ENCODE measurements around the gene SLC35A3.
"Not testable (repeated sequence)": the region's sequence is repeated elsewhere in the genome, so short reads cannot be mapped to it uniquely, and the experiment has no call there.

Gene SLC35A3

DNA sequence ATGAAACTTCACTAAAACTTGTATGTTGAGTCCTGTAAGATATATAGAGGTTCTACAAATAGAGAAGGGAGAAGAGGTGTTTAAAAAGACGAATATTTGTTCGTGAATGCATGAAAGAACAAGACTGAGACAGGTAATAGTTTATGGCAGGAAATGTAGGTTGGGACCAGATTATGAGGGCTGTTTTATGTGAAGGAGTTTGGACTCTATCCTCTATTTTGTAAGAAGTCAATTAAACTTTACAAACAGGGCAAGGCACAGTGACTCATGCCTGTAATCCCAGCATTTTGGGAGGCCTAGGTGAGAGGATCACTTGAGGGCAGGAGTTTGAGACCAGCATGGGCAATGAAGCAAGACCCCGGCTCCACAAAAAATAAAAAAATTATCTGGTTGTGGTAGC lies 5.7 kb downstream of the SLC35A3 start:
- DNase-seq: no peak

GRCh38 chr1:99977326-99977725 lies 7.5 kb downstream of the SLC35A3 start:
- not testable (repeated sequence) for DNase-seq

- DNase-seq: no peak
Measured at GRCh38 chr1:99978218-99978617, 8.4 kb downstream of the SLC35A3 start.

DNA sequence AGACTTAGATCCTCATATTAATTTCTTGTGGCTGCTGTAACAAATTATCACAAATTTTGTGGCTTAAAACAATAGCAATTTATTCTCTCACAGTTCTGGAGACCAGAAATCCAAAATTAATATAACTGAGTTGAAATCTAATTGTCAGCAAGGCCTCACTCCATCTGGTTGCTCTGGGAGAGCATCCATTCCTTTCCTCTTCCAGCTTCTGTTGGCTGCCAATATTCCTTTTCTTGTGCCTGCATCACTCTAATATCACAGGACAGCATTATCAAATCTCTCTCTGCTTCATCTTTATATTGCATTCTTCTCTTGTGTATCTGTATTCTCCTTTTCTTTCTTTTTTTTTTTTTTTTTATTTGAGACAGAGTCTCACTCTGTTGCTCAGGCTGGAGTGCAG lies 9.3 kb downstream of the SLC35A3 start:
- DNase-seq: no peak

GRCh38 chr1:99980928-99981327 lies 11.1 kb downstream of the SLC35A3 start:
- no peak for DNase-seq

GRCh38 chr1:99986656-99987225 lies 16.9 kb downstream of the SLC35A3 start:
- no peak for DNase-seq

DNA sequence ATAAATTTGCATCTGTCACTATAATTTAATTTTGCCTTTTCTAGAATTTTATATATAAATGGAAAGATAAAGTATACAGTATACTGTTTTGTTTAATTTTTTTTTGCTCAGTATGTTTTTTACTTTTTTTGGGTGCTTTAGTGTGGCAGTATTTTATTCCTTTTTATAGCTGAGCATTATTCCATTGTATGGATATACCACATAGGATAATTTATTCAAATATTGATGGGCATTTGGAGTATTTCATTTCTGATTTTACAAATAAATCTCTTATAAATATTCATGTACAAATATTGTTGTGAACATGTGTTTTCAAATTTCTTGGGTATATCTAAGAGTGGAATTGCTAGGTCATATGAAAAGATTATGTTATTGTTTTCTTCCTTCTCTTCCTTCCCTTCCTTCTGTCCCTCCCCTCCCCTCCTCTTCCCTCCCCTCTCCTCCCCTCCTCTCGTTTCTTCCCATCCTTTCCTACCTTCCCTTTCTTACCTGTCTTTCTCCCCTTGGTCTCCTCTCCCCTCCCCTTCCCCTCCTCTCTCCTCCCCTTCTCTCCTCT lies 18.5 kb downstream of the SLC35A3 start:
- no peak for DNase-seq

DNA sequence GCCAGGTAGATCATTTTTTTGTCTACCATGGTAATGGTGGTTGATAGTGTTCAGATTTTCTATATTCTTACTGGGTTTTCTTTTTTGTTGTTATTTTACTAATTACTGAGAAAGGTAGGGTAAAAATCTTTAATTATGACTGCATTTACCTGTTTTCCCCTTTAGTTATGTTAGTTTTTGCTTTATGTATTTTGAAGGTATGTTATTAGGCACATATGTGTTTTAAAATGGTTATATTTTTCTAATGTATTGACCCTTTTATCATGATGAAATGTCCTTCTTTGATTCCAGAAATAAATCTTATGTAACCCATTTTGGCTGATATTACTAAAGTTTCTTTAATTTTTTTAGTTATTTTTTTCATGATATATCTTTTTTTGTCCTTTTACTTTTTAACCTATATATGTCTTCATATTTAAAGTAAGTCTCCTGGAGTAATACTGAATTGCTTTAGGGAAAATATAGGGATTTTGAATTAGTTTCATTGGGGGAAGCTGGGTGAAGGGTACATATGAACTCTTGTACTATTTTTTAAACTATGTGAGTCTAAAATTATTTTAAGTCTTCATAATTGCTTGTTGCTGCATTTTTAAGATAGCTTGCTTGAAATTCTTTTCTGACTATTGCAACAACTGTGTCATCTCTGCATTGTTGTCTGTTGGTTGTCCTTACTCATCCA lies 22.4 kb downstream of the SLC35A3 start:
- DNase-seq: no peak

- DNase-seq: no peak
Measured at GRCh38 chr1:99992760-99993467, 23.1 kb downstream of the SLC35A3 start.

- no peak for DNase-seq
Measured at GRCh38 chr1:99993468-99993845, 23.7 kb downstream of the SLC35A3 start.

- no peak for DNase-seq
Measured at GRCh38 chr1:99994496-99994895, 24.7 kb downstream of the SLC35A3 start.

DNA sequence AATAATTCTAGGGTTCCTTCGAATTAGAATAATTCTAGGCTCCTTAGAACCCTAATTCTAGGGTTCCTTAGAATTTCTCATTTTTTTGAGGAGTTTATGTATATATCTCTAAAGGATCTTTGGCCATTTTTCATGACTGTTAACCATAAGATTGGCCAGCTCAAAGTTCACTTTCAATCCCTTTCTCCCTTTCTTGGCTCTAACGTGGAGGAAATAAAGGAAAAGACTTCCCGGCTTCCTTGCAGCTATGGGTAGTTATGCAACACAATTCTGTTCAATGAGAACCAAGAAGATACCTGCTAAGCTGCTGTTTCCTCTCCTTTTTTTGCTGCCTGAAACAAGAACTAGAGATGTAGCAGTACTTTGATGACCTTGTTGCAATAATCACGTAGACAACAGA lies 27.2 kb downstream of the SLC35A3 start:
- DNase-seq: no peak

GRCh38 chr1:100001462-100001861 lies 31.7 kb downstream of the SLC35A3 start:
- DNase-seq: no peak

GRCh38 chr1:100005424-100005823 lies 35.6 kb downstream of the SLC35A3 start:
- DNase-seq: no peak

DNA sequence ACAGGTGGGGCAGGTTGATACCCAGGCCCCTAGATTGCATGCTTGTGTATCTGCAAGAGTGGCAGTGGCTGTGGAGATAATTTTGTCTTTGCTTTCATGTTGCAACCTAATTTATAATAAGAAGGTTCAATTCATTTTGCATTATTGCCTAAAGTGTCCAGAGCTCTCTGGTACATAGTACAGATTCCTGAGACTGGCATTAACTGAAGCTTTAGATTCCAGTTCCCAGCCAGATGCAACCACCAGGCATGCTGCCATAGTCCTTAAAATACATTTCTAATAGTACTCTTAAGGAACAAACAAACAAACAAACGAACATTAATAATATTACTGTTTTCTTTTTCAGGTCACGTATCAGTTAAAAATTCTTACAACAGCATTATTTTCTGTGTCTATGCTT lies 36.9 kb downstream of the SLC35A3 start:
- no peak for DNase-seq

- no peak for DNase-seq
Measured at GRCh38 chr1:100009458-100009857, 39.7 kb downstream of the SLC35A3 start.

DNA sequence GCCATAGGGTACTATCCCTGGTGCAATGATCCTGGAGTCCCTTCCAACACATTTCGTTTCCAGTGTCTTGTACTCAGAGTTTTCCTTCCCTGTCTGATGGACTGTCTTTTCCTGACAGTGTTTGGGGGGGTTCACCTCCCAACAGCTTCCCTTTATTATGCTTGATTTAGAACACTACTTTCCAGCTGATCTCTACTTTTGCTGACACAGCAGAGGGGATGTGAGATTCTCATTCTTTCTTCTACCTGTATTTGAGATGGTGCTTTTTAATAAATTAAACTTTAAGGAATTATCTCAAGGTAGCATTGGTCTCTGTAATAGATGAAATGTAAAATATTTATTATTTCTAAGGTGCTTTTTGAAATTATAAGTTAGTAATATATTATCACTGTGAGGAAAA lies 41.0 kb downstream of the SLC35A3 start:
- DNase-seq: no peak

- no peak for DNase-seq
Measured at GRCh38 chr1:100019220-100019619, 49.4 kb downstream of the SLC35A3 start.

DNA sequence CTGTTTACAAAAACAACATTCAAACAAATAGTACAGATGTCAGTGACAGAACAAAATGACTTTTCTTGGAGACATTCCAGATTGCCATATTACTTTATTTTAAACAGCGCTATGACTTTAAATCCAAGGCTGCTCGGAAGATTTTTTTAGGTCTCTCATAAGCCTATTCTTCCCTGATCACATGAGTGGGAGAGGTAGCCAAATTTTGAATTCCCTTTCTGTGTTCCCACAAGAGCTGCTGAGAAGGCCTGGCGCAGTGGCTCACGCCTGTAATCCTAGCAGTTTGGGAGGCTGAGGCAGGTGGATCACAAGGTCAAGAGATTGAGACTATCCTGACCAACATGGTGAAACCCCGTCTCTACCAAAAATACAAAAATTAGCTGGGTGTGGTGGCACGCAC lies 53.7 kb downstream of the SLC35A3 start:
- no peak for DNase-seq

DNA sequence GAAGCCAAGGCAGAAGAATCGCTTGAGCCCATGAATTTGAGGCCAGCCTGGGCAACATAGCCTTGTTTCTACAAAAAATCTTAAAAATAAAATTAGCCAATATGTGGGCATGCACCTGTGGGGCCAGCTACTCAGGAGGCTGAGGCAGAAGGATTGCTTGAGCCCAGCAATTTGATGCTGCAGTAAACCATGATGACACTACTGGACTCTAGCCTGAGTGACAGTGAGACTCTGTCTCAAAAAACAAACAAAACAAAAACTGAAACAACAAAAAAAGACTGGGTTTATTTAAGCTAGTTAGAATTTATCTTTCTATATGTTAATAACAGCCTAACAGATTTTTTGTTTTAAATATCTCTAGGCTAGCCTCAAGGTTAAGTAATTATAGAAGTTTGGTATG lies 57.4 kb downstream of the SLC35A3 start:
- DNase-seq: no peak

- no peak for DNase-seq
Measured at GRCh38 chr1:100028765-100029164, 59.0 kb downstream of the SLC35A3 start.

- no peak for DNase-seq
Measured at GRCh38 chr1:100034470-100034869, 64.7 kb downstream of the SLC35A3 start.

DNA sequence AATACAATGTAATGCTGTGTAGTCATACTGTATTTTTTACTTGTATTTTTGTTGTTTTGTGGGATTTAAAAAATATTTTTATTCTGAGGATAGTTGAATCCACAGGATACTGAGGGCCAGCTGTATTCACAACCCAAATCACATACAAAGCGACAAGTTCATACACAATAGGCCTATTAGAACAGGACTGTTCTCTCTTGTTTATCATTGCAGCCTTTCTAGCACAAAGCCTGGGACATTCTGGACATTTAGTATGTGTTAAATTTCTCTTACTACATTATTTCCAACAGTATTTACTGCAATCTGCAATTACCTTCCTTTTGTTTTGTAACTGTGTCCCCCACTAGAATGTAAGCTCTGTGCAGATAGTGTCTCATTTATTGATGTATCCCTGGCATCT lies 65.4 kb downstream of the SLC35A3 start:
- no peak for DNase-seq

Measured in right hindlimb (tissue), 1 donor.